Endothelial cell of umbilical vein (primary cell): ENCODE measurements around the gene HSPA1B.

Experiments used
- CTCF ChIP-seq, 2 donors: IDR thresholded peaks; 1 replicate in 1 of 2; 2 replicates in 1 of 2; pipeline ENCODE4 v1.5.1; 2011; ENCODE audit warnings: low read length in 2 of 2, mild to moderate bottlenecking in 2 of 2, moderate library complexity in 2 of 2, control low read depth in 1 of 2, inconsistent platforms in 1 of 2, low read depth in 1 of 2; ENCODE audit not compliant: insufficient read depth in 1 of 2; ENCODE audit errors: extremely low read depth in 1 of 2
- EZH2 ChIP-seq: IDR thresholded peaks from 2 replicates; pipeline ENCODE4 v1.6.1; 2012; ENCODE audit warnings: borderline replicate concordance, low read depth, mild to moderate bottlenecking, moderate library complexity, low read length, inconsistent platforms; ENCODE audit not compliant: severe bottlenecking
- MAX ChIP-seq: IDR thresholded peaks from 2 replicates; pipeline ENCODE4 v1.6.1; 2011; ENCODE audit not compliant: insufficient read depth, insufficient read length

GRCh38 chr6:31829633-31830283 lies 2.2 kb downstream of the HSPA1B start:
- no peak for TF ChIP-seq EZH2
- peak in 1 of 2 donors; percentile 5 for TF ChIP-seq CTCF (IDR thresholded peaks at IDR 0.05; ENCODE audit: extremely low read depth in 1 of 2, insufficient read depth in 1 of 2, low read depth in 1 of 2, low read length in 2 of 2)
- TF ChIP-seq MAX: no peak
